HL-60 (cell line): ENCODE measurements around the gene CHPF2.

Experiments used
- CTCF ChIP-seq: IDR thresholded peaks from one replicate; pipeline ENCODE4 v1.5.1; 2011; ENCODE audit warnings: low read length, control low read depth, inconsistent platforms; ENCODE audit not compliant: insufficient read depth
- REST ChIP-seq: IDR thresholded peaks from 2 replicates; pipeline ENCODE4 v1.6.1; 2012; ENCODE audit warnings: low read depth; ENCODE audit not compliant: insufficient replicate concordance

- TF ChIP-seq CTCF (no peak), REST (no peak)
Observed at GRCh38 chr7:151192002-151192539, 40.2 kb upstream of the CHPF2 start.
